GM23338 (cell line): ENCODE data around the gene ZSCAN4.

Source experiments
- CTCF ChIP-seq, 2 experiments: fragments of 200-600 bp in 1 of 2; sonication (generic) in 1 of 2; conservative IDR thresholded peaks; 2 replicates each; pipeline versions ENCODE4 v1.5.1 to v1.6.1; 2016 to 2017; ENCODE audit warnings: antibody characterized with exemption in 2 of 2, low read depth in 2 of 2, mild to moderate bottlenecking in 2 of 2, moderate library complexity in 1 of 2
- EZH2 ChIP-seq: fragments of 200-600 bp; sonication (generic); IDR thresholded peaks from one replicate; pipeline ENCODE4 v1.8.0; 2017; ENCODE audit warnings: antibody characterized with exemption, mild to moderate bottlenecking, low read depth; ENCODE audit not compliant: unreplicated experiment
- POLR2AphosphoS5 ChIP-seq: IDR thresholded peaks from 2 replicates; pipeline ENCODE4 v1.6.1; 2016; ENCODE audit warnings: antibody characterized with exemption, low read depth
- REST ChIP-seq: IDR thresholded peaks from one replicate; pipeline ENCODE4 v1.6.1; 2018; ENCODE audit warnings: antibody characterized with exemption; ENCODE audit not compliant: unreplicated experiment
- ZNF114 ChIP-seq: fragments of 250-450 bp; sonication (Bioruptor Pico); IDR thresholded peaks from 2 replicates; pipeline ENCODE4 v1.5.0; 2020; ENCODE audit warnings: mild to moderate bottlenecking, moderate library complexity
- ZNF462 ChIP-seq: fragments of 250-450 bp; sonication (Bioruptor Pico); IDR thresholded peaks from 2 replicates; pipeline ENCODE4 v1.5.0; 2020; ENCODE audit warnings: mild to moderate bottlenecking, moderate library complexity

GRCh38 chr19:57641715-57642234, 27.0 kb upstream of the ZSCAN4 start:
- no peak for TF ChIP-seq CTCF (conservative IDR thresholded peaks at IDR 0.05; ENCODE audit: low read depth in 2 of 2)
- TF ChIP-seq POLR2AphosphoS5, result no peak
- TF ChIP-seq REST, result no peak
- no peak for TF ChIP-seq ZNF114 (CRISPR knock-in tag)
- no peak for TF ChIP-seq EZH2
- no peak for TF ChIP-seq ZNF462 (CRISPR knock-in tag)
